Mesendoderm (in vitro differentiated cells): Measurements from ENCODE around the gene SCRN3. TPM values are rescaled to one million over a fixed set of nuclear protein-coding genes. Genes with fewer than 3 reads are reported as not detected.
A peak's percentile ranks its signal among the peaks of the same experiment; 100 is the strongest.

Experiments used
- DNase-seq: peaks from one replicate; pipeline ENCODE4 v3.0.0; 2013
- H2AK5ac ChIP-seq: 2 replicates; pipeline ENCODE4 v1.6.1; 2013; ENCODE audit warnings: low read length, inconsistent platforms
- H2BK120ac ChIP-seq: 2 replicates; pipeline ENCODE4 v1.6.1; 2013; ENCODE audit warnings: low read depth, mild to moderate bottlenecking, low read length, moderate library complexity, mixed read lengths
- H2BK15ac ChIP-seq: replicated peaks from 2 replicates; pipeline ENCODE4 v1.6.1; 2013; ENCODE audit warnings: low read depth, mild to moderate bottlenecking, moderate library complexity
- H2BK5ac ChIP-seq: 2 replicates; pipeline ENCODE4 v1.6.1; 2013; ENCODE audit warnings: low read length, inconsistent platforms
- H3K18ac ChIP-seq: 2 replicates; pipeline ENCODE4 v1.6.1; 2013; ENCODE audit warnings: mild to moderate bottlenecking, low read length, mixed read lengths
- H3K23ac ChIP-seq: one replicate; pipeline ENCODE4 v1.6.1; 2013; ENCODE audit warnings: low read length
- H3K27ac ChIP-seq: 2 replicates; pipeline ENCODE4 v1.5.1; 2013; ENCODE audit warnings: low read depth, mild to moderate bottlenecking, inconsistent platforms, low read length, moderate library complexity
- H3K27me3 ChIP-seq: 2 replicates; pipeline ENCODE4 v1.6.1; 2013; ENCODE audit warnings: low read length, control low read depth, mild to moderate bottlenecking, inconsistent platforms; ENCODE audit not compliant: insufficient read depth, poor library complexity
- H3K36me3 ChIP-seq: 2 replicates; pipeline ENCODE4 v1.6.1; 2013; ENCODE audit warnings: low read length, inconsistent platforms; ENCODE audit not compliant: control insufficient read depth, insufficient read depth
- H3K4ac ChIP-seq: one replicate; pipeline ENCODE4 v1.6.1; 2013; ENCODE audit warnings: low read depth, mild to moderate bottlenecking, low read length, moderate library complexity
- H3K4me1 ChIP-seq: 2 replicates; pipeline ENCODE4 v1.6.1; 2013; ENCODE audit warnings: low read depth, low read length, inconsistent platforms; ENCODE audit not compliant: control insufficient read depth
- H3K4me2 ChIP-seq: 2 replicates; pipeline ENCODE4 v1.6.1; 2013; ENCODE audit warnings: low read length
- H3K4me3 ChIP-seq: 2 replicates; pipeline ENCODE4 v1.5.1; 2013; ENCODE audit warnings: mild to moderate bottlenecking, low read length
- H3K56ac ChIP-seq: one replicate; pipeline ENCODE4 v1.6.1; 2013; ENCODE audit warnings: low read length
- H3K79me1 ChIP-seq: 2 replicates; pipeline ENCODE4 v1.6.1; 2013; ENCODE audit warnings: low read length, inconsistent platforms
- H3K79me2 ChIP-seq: 2 replicates; pipeline ENCODE4 v1.6.1; 2013; ENCODE audit warnings: mild to moderate bottlenecking, low read length; ENCODE audit not compliant: control insufficient read depth, insufficient read depth
- H3K9ac ChIP-seq: 2 replicates; pipeline ENCODE4 v1.6.1; 2013; ENCODE audit warnings: low read length, inconsistent platforms
- H4K5ac ChIP-seq: one replicate; pipeline ENCODE4 v1.6.1; 2013; ENCODE audit warnings: low read length
- H4K8ac ChIP-seq: one replicate; pipeline ENCODE4 v1.6.1; 2013; ENCODE audit warnings: low read depth, mild to moderate bottlenecking, control low read depth, low read length, moderate library complexity
- WGBS: extraction: QIAGEN DNeasy Blood & Tissue Kit; methylation state at CpG from one replicate; pipeline ENCODE4 v1.1.7; 2013; ENCODE audit warnings: low lambda C conversion rate, missing lambda C conversion rate; ENCODE audit not compliant: insufficient coverage; ENCODE audit errors: extremely low coverage; 5-methylcytosine and 5-hydroxymethylcytosine counted together
- polyA plus RNA-seq, 2 experiments: library from polyadenylated mRNA; stranded (reverse); fragments of 200-250 nt; gene quantifications; one replicate each; pipeline ENCODE4 v1.2.3, GENCODE V29; 2013

The SCRN3 gene, protein sequence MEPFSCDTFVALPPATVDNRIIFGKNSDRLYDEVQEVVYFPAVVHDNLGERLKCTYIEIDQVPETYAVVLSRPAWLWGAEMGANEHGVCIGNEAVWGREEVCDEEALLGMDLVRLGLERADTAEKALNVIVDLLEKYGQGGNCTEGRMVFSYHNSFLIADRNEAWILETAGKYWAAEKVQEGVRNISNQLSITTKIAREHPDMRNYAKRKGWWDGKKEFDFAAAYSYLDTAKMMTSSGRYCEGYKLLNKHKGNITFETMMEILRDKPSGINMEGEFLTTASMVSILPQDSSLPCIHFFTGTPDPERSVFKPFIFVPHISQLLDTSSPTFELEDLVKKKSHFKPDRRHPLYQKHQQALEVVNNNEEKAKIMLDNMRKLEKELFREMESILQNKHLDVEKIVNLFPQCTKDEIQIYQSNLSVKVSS
- 5.0 TPM for polyA plus RNA-seq (2013, experiment 1 of 2)
- 4.9 TPM for polyA plus RNA-seq (2013, experiment 2 of 2)

DNA sequence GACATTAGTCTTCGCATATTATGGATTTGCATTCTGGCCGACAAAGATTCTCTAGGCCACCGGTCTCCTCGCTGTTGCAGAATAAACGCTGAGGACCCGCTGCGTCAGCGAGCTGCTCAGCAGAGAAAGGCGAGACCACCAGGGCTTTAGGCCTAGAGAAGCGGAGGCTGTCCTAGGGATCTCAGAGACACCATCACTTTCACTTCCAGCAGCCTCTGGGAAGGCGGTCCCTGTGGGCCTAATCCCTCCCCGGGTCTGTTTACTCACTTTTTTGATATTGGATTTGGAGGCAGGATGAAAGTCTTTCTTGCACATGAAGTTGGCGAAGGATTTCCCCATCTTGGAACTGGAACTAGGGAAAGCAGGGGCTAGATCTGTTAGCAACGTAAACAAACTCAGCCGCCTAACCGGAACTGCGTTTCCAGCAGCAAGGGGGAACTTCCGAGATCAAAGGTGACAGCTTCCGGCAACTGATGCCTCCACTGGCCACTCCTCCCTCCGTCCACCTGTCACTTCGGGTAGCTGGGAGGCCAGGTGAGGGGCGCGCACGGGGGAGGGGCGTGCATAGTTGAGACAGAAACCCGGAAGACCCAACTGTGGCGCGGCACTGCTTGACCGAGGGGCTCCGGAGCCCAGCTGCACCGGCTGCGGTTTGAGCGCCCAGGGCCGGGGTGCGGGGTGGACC, at the start of gene SCRN3:
SCRN3 (plus strand) TSS at position 447 of the 685 bp plus-strand sequence. CDS start 2,554 bp downstream, outside the sequence.
- Histone ChIP-seq H3K27me3 (no peaks in the 10 kb centered on the region), H2BK5ac (no peak within 1 kb of the TSS), H2BK120ac (no peak within 1 kb of the TSS), H3K79me1 (peaks cover 3% of the 10 kb centered on the region), H3K36me3 (no peaks in the 10 kb centered on the region), H4K8ac (peak within 1 kb of the TSS; percentile 30), H2BK15ac (no peak within 1 kb of the TSS), H3K27ac (no peak within 1 kb of the TSS), H2AK5ac (no peak within 1 kb of the TSS), H3K4me3 (peak within 1 kb of the TSS; percentile 80), H3K79me2 (peaks cover 2% of the 10 kb centered on the region), H3K4me2 (peak within 1 kb of the TSS; percentile 90), H3K56ac (peak within 1 kb of the TSS; percentile 77), H3K23ac (no peak within 1 kb of the TSS), H3K4ac (no peak within 1 kb of the TSS), H4K5ac (no peak within 1 kb of the TSS), H3K9ac (peak within 1 kb of the TSS; percentile 47), H3K4me1 (no peaks in the 10 kb centered on the region), H3K18ac (no peak within 1 kb of the TSS)
- no CpG with 5 or more reads among the region's 35 CpGs for WGBS
- peak; percentile 95 for DNase-seq

DNA sequence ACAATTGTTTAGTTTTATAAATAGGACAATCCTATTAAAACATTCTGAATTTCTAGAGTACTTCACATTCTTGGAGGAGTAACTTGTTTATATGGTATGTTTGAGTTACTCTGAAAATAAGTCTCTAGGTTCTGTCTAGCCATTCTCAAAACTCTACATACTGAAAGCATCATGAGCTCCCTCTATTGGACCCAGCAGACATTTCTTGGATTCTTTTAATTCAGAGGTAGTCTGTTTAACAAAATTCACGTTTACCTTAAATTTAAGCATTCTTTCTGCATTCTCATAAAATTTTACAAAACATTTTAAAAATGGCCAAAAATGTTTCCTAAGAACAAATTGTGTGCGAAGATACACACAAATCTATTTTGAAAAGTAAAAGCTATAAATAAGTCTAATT, 45.5 kb upstream of the SCRN3 start:
- Histone ChIP-seq H3K79me2 (no peaks in the 10 kb centered on the region), H3K36me3 (no peaks in the 10 kb centered on the region), H3K4me1 (no peaks in the 10 kb centered on the region), H2BK5ac (no peak overlapping the region), H2BK15ac (no peak overlapping the region), H3K4me2 (no peak overlapping the region), H3K23ac (no peak overlapping the region), H2AK5ac (no peak overlapping the region), H3K79me1 (no peaks in the 10 kb centered on the region), H3K4me3 (no peak overlapping the region), H3K18ac (no peak overlapping the region), H3K56ac (no peak overlapping the region), H3K4ac (no peak overlapping the region), H4K5ac (no peak overlapping the region), H3K27me3 (no peaks in the 10 kb centered on the region), H3K27ac (no peak overlapping the region), H2BK120ac (no peak overlapping the region), H4K8ac (no peak overlapping the region), H3K9ac (no peak overlapping the region)
- 100% methylated on average over 1 of the region's 2 CpGs for WGBS
- DNase-seq, result peak; percentile 45

DNA sequence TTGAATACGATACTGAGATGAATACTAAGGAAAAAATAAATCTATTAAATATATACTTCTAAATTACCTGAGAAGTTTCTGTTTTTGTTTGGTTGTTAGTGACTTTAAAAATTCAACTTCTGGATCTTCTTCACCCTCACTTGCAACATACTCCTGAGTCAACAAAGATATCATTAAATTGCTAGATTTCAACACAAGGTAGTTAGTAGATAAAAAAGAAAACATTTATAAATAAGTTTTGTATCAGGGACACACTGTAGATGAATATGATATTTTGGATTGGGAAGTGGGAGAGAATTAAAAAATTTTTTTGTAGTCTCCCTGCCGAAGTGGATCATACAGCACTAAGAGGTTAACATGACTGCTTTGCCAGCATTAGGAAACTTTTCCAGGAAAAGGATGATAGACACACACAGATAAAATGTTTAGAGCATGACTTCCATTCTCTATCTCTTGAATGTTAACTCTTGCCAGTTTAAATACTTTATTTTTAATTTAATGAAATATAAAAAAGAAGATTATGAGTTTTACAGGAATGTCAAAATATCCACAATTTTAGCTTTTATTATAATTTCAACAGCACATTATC, 44.8 kb upstream of the SCRN3 start:
- no peak overlapping the region for H3K56ac ChIP-seq
- no peaks in the 10 kb centered on the region for H3K27me3 ChIP-seq
- H3K79me1 ChIP-seq, result no peaks in the 10 kb centered on the region
- H2BK5ac ChIP-seq, result no peak overlapping the region
- no peak overlapping the region for H3K4me2 ChIP-seq
- H3K4me3 ChIP-seq, result no peak overlapping the region
- WGBS, result no CpG with 5 or more reads among the region's 2 CpGs
- no peak overlapping the region for H3K4ac ChIP-seq
- H2BK120ac ChIP-seq, result no peak overlapping the region
- no peak overlapping the region for H2BK15ac ChIP-seq
- no peak overlapping the region for H3K18ac ChIP-seq
- no peak overlapping the region for H3K27ac ChIP-seq
- no peak overlapping the region for H3K23ac ChIP-seq
- no peaks in the 10 kb centered on the region for H3K79me2 ChIP-seq
- H3K4me1 ChIP-seq, result no peaks in the 10 kb centered on the region
- no peaks in the 10 kb centered on the region for H3K36me3 ChIP-seq
- H3K9ac ChIP-seq, result no peak overlapping the region
- no peak for DNase-seq
- no peak overlapping the region for H4K8ac ChIP-seq
- no peak overlapping the region for H4K5ac ChIP-seq
- no peak overlapping the region for H2AK5ac ChIP-seq

DNA sequence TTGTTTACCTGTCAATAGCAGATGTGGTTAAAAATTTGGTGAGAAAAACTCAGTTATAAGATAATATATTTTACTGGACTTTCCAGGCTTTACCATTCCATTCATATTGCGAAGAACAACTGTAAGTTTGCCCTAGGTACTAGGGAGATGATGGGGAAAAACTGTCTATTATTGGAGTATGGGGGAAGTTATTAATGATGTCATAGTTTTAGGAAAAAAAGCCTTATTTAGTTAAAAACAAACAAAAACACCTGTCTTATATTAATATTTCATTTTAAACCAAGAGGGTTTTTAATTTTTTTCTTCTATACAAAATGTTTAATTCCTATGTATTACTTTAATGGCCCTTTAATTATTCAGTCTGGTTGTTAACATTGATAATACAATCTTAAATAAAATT, 42.5 kb upstream of the SCRN3 start:
- Histone ChIP-seq H3K79me2 (no peaks in the 10 kb centered on the region), H3K9ac (no peak overlapping the region), H3K27ac (no peak overlapping the region), H4K8ac (no peak overlapping the region), H2BK15ac (no peak overlapping the region), H3K23ac (no peak overlapping the region), H2BK120ac (no peak overlapping the region), H2AK5ac (no peak overlapping the region), H2BK5ac (no peak overlapping the region), H3K18ac (no peak overlapping the region), H3K4ac (no peak overlapping the region), H4K5ac (no peak overlapping the region), H3K4me3 (no peak overlapping the region), H3K27me3 (no peaks in the 10 kb centered on the region), H3K36me3 (no peaks in the 10 kb centered on the region), H3K56ac (no peak overlapping the region), H3K4me1 (no peaks in the 10 kb centered on the region), H3K4me2 (no peak overlapping the region), H3K79me1 (no peaks in the 10 kb centered on the region)
- no CpG with 5 or more reads among the region's 1 CpG for WGBS
- DNase-seq, result no peak

DNA sequence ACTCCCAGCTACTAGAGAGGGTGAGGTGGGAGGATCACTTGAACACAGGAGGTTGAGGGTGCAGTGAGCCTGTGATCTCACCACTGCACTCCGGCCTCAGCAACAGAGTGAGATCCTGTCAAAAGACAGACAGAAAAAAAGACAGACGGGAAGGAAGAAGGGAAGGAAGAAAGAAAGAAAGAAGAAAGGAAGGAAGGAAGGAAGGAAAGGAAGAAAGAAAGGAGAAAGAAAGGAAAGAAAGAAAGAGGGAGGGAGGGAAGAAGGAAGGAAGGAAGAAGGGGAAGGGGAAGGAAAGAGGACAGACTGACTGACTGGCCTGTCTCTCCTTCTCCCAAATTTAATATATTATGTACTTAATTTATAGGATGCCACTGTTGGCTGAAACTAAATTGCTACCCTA, 39.2 kb upstream of the SCRN3 start:
- Histone ChIP-seq H4K5ac (no peak overlapping the region), H2BK5ac (no peak overlapping the region), H2BK15ac (no peak overlapping the region), H3K27me3 (no peaks in the 10 kb centered on the region), H3K18ac (no peak overlapping the region), H2BK120ac (no peak overlapping the region), H3K4me3 (no peak overlapping the region), H3K9ac (no peak overlapping the region), H3K4me2 (no peak overlapping the region), H3K4ac (no peak overlapping the region), H3K4me1 (no peaks in the 10 kb centered on the region), H3K23ac (no peak overlapping the region), H3K79me1 (no peaks in the 10 kb centered on the region), H3K56ac (no peak overlapping the region), H3K79me2 (no peaks in the 10 kb centered on the region), H4K8ac (no peak overlapping the region), H2AK5ac (no peak overlapping the region), H3K27ac (no peak overlapping the region), H3K36me3 (no peaks in the 10 kb centered on the region)
- DNase-seq, result no peak
- WGBS, result no CpG with 5 or more reads among the region's 2 CpGs
